GM19043 (cell line): Measurements from ENCODE around the gene PPP1R14D.
"Not testable (repeated sequence)": the region's sequence is repeated elsewhere in the genome, so short reads cannot be mapped to it uniquely, and the experiment has no call there.

Source experiments
- ATAC-seq: cut with Tn5 transposase; IDR thresholded peaks from one replicate; pipeline ENCODE4 v1.9.1; 2021; ENCODE audit warnings: low read depth; ENCODE audit not compliant: unreplicated experiment

The PPP1R14D gene

GRCh38 chr15:40828447-40829036, at the start of gene PPP1R14D:
Gene PPP1R14D, minus strand, starts transcription at chr15:40828708. Its CDS starts 67 bp downstream, at chr15:40828641.
- ATAC-seq = no peak

DNA sequence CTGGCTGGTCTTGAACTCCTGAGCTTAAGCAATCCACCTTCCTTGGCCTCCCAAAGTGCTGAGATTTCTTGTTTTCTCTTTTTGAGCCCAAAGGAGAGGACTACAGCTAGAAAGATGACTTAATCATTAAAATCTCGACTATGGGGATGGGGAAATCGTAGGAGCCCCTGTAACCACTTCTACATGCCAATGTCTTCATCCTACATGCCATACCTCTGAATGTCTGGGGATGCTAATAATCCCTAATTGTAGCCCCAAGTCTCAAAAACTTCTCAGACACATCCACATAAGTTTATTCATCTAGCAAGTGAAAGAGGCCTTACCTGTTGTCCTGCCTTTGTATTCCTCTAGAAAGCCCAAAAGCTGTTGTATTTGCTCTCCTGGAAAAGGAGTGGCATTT, 49.2 kb upstream of the PPP1R14D start:
- no peak for ATAC-seq

- no peak for ATAC-seq
These were observed 47.7 kb upstream of the PPP1R14D start for GRCh38 chr15:40875991-40876730.

- ATAC-seq = peak; percentile 51
These were observed 45.4 kb upstream of the PPP1R14D start, which contains the start of gene RHOV for GRCh38 chr15:40873694-40874561. Gene RHOV, minus strand, starts transcription at chr15:40874234. Its CDS starts 95 bp downstream, at chr15:40874139.

- no peak for ATAC-seq
These were observed 44.5 kb upstream of the PPP1R14D start for GRCh38 chr15:40872791-40873693.

GRCh38 chr15:40871749-40872617, 43.5 kb upstream of the PPP1R14D start:
- no peak for ATAC-seq

DNA sequence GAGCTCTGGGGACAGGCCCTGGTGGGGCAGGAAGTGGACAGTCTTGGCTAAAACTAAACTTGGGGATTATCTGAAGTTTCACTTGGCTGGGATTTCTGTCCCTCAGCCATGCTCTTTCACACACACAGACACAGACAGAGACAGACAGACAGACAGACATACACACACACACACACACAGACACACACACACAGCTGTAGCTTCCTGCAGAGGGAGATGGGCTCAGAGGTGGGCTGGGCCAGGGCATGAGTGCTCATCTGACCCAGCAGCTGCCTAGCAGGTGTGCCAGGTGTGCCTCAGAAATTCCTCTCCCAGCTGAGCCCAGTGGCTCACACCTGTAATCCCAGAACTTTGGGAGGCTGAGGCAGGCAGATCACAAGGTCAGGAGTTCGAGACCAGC, 42.2 kb upstream of the PPP1R14D start:
- ATAC-seq = no peak

- ATAC-seq = no peak
These were observed 41.2 kb upstream of the PPP1R14D start for GRCh38 chr15:40869686-40870085.

DNA sequence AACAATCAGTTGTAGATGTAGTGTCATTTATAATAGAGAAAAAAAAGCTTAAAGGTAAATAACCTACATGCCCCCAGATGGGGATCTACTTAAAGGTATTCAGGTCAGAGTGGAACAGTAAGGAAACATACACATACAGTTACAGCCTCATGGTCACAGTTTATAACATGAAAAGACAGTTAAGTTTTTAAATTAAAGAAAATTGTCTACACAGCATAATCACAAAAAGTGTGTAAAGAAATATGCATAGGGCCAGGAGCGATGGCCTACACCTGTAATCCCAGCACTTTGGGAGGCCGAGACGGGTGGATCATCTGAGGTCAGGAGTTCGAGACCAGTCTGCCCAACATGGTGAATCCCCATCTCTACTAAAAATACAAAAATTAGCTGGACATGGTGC, 38.7 kb upstream of the PPP1R14D start:
- ATAC-seq = no peak

DNA sequence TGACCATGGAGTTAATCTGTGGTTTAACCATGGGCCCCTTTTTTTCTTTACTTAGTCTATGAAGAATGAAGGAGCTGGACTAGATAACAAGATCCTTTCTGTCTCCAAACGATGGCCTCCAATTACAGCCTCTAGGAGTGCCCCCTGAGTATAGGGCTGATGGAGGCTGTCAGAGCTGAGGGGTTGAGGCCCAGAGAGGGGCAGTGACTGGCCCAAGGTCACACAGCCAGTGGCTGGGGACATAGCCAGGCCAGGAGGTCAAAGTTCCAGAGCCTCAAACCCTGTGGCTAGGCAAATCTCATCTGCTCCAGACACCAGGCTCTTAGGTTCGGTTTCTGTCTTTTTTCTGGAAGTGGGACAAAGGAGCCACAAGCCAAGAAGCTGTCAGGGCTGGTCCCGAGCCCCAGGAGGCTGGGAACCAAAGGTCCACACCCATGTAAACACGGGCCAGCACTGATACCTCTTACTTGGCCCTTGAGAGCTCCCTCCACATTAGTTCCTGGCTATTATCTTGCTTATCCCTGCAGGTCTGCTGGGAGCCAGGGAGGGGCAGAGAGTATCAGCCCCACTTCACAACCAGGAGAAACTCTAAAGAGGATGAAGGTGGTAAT, 35.3 kb upstream of the PPP1R14D start:
- no peak for ATAC-seq

DNA sequence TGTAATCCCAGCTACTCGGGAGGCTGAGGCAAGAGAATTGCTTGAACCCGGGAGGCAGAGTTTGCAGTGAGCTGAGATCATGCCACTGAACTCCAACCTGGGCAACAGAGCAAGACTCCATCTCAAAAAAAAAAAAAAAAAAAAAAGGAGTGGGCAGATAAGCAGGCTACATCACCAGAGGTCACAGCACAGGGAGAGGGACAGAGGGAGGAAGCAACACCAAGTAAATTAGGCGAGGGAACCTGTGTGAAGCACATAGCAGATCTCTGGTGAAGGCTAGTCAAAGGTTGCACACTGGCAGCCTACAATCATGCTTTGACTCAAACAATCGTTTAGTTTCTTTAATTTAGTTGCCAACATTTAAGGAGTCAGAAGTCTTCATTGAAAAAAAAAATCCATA, 32.6 kb upstream of the PPP1R14D start:
- ATAC-seq = not testable (repeated sequence)

- no peak for ATAC-seq
These were observed 30.8 kb upstream of the PPP1R14D start for GRCh38 chr15:40859206-40859851.

DNA sequence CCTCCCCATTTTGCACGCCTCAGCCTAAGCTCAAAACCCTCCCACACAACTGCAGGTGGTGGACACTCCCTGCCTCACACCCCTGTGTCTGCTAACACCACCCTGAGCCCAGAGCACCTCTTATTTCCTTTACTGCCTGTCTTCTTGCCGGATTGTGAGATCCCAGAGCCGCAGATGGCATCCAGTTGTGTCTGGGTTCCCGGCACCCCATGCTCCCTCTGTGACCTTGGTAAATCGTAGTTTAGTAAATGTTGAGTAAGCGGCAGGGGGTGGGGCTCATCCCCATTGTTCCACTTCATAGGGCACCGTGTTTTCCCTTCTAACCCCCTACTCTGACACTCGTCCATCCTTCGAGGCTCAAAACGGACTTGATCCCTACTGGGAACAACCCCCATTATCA, 30.2 kb upstream of the PPP1R14D start:
- no peak for ATAC-seq

- no peak for ATAC-seq
These were observed 29.3 kb upstream of the PPP1R14D start for GRCh38 chr15:40857601-40858341.

- ATAC-seq = no peak
These were observed 28.2 kb upstream of the PPP1R14D start for GRCh38 chr15:40856746-40857145.

GRCh38 chr15:40855706-40856234, 27.3 kb upstream of the PPP1R14D start:
- no peak for ATAC-seq

GRCh38 chr15:40854161-40854560, 25.7 kb upstream of the PPP1R14D start:
- no peak for ATAC-seq
